MV-4-11 (cell line): ENCODE measurements around the gene PLCG2.
A peak's percentile ranks its signal among the peaks of the same experiment; 100 is the strongest.
"Not testable (repeated sequence)": the region's sequence is repeated elsewhere in the genome, so short reads cannot be mapped to it uniquely, and the experiment has no call there.

Source experiments
- DNase-seq: peaks from one replicate; lab custom pipeline; 2025; lab: John Stamatoyannopoulos, UW

Gene PLCG2

GRCh38 chr16:81877490-81877889 lies 98.4 kb downstream of the PLCG2 start:
- not testable (repeated sequence) for DNase-seq

- no peak for DNase-seq
Measured at GRCh38 chr16:81878529-81878928, 99.4 kb downstream of the PLCG2 start.

GRCh38 chr16:81879625-81880024 lies 100.5 kb downstream of the PLCG2 start:
- no peak for DNase-seq

GRCh38 chr16:81880816-81881215 lies 101.7 kb downstream of the PLCG2 start:
- DNase-seq = no peak

- DNase-seq = no peak
Measured at GRCh38 chr16:81881228-81881627, 102.1 kb downstream of the PLCG2 start.

- no peak for DNase-seq
Measured at GRCh38 chr16:81882559-81882958, 103.5 kb downstream of the PLCG2 start.

GRCh38 chr16:81883235-81883634 lies 104.1 kb downstream of the PLCG2 start:
- DNase-seq = no peak

- peak; percentile 32 for DNase-seq
Measured at GRCh38 chr16:81885976-81886586, 107.0 kb downstream of the PLCG2 start.

- peak; percentile 45 for DNase-seq
Measured at GRCh38 chr16:81888520-81889394, 109.7 kb downstream of the PLCG2 start.

GRCh38 chr16:81891736-81892364 lies 112.8 kb downstream of the PLCG2 start:
- DNase-seq = no peak

- DNase-seq = no peak
Measured at GRCh38 chr16:81894592-81894991, 115.5 kb downstream of the PLCG2 start.

- DNase-seq = no peak
Measured at GRCh38 chr16:81896902-81897301, 117.8 kb downstream of the PLCG2 start.

GRCh38 chr16:81899601-81900000 lies 120.5 kb downstream of the PLCG2 start:
- DNase-seq = no peak

- no peak for DNase-seq
Measured at GRCh38 chr16:81900014-81900413, 120.9 kb downstream of the PLCG2 start.

- DNase-seq = no peak
Measured at GRCh38 chr16:81900456-81900855, 121.4 kb downstream of the PLCG2 start.

- DNase-seq = no peak
Measured at GRCh38 chr16:81901484-81901883, 122.4 kb downstream of the PLCG2 start.

- DNase-seq = no peak
Measured at GRCh38 chr16:81902025-81902424, 122.9 kb downstream of the PLCG2 start.

GRCh38 chr16:81904320-81904719 lies 125.2 kb downstream of the PLCG2 start:
- no peak for DNase-seq

GRCh38 chr16:81905277-81905676 lies 126.2 kb downstream of the PLCG2 start:
- DNase-seq = no peak

GRCh38 chr16:81907681-81908080 lies 128.6 kb downstream of the PLCG2 start:
- no peak for DNase-seq

GRCh38 chr16:81908466-81909262 lies 129.6 kb downstream of the PLCG2 start:
- DNase-seq = no peak

GRCh38 chr16:81910366-81910885 lies 131.3 kb downstream of the PLCG2 start:
- no peak for DNase-seq
